DMS153 treated with DMSO at 0.1 percent for 48 hours (cell line): ENCODE data around the gene SLC2A5.
A peak's percentile ranks its signal among the peaks of the same experiment; 100 is the strongest.

Experiments used
- DNase-seq: peaks from one replicate; lab custom pipeline; 2025; ENCODE audit not compliant: unreplicated experiment; lab: John Stamatoyannopoulos, UW

The SLC2A5 gene

GRCh38 chr1:9093091-9093490, 23.7 kb upstream of the SLC2A5 start:
- DNase-seq = no peak

- no peak for DNase-seq
Observed at GRCh38 chr1:9088807-9089206, 19.4 kb upstream of the SLC2A5 start.

- DNase-seq = no peak
Observed at GRCh38 chr1:9087411-9088125, 18.1 kb upstream of the SLC2A5 start.

- DNase-seq = no peak
Observed at GRCh38 chr1:9086796-9087195, 17.4 kb upstream of the SLC2A5 start.

- DNase-seq = no peak
Observed at GRCh38 chr1:9086045-9086444, 16.6 kb upstream of the SLC2A5 start.

- DNase-seq = no peak
Observed at GRCh38 chr1:9085306-9085940, 16.0 kb upstream of the SLC2A5 start.

- no peak for DNase-seq
Observed at GRCh38 chr1:9084906-9085305, 15.5 kb upstream of the SLC2A5 start.

- DNase-seq = no peak
Observed at GRCh38 chr1:9081473-9081872, 12.0 kb upstream of the SLC2A5 start.

GRCh38 chr1:9080705-9081291, 11.4 kb upstream of the SLC2A5 start:
- DNase-seq = no peak

GRCh38 chr1:9079988-9080704, 10.7 kb upstream of the SLC2A5 start:
- no peak for DNase-seq

- no peak for DNase-seq
Observed at GRCh38 chr1:9078752-9079500, 9.5 kb upstream of the SLC2A5 start.

GRCh38 chr1:9078015-9078751, 8.7 kb upstream of the SLC2A5 start:
- DNase-seq = no peak

GRCh38 chr1:9075022-9075421, 5.6 kb upstream of the SLC2A5 start:
- DNase-seq = peak; percentile 98

- no peak for DNase-seq
Observed at GRCh38 chr1:9073143-9073542, 3.7 kb upstream of the SLC2A5 start.

- no peak for DNase-seq
Observed at GRCh38 chr1:9071554-9072235, 2.3 kb upstream of the SLC2A5 start.

- no peak for DNase-seq
Observed at GRCh38 chr1:9070486-9070885, 1.1 kb upstream of the SLC2A5 start.

- no peak for DNase-seq
Observed at GRCh38 chr1:9068981-9069325, 482 bp downstream of the SLC2A5 start.

GRCh38 chr1:9066945-9067807, 2.3 kb downstream of the SLC2A5 start:
- DNase-seq = no peak

GRCh38 chr1:9065213-9065751, 4.2 kb downstream of the SLC2A5 start:
- DNase-seq = no peak
